HCT116 (cell line): Measurements from ENCODE around the gene SSH2. TPM values are rescaled to one million over a fixed set of nuclear protein-coding genes. Genes with fewer than 3 reads are reported as not detected.

Experiments used
- ATAC-seq: fragments of 200-7000 bp; cut with Tn5 transposase; 2 replicates; pipeline ENCODE4 v1.9.1; 2020; ENCODE audit warnings: mild to moderate bottlenecking, moderate library complexity
- BruUV-seq: library from RNA; stranded (reverse); fragments of 400-500 nt; replicated peaks from 2 replicates; lab custom pipeline; 2021; lab: Mats Ljungman, UMichigan
- CTCF ChIA-PET: fragments of 300-600 bp; sonication (Branson Sonifier 250); formaldehyde crosslinking; loops from one replicate; lab custom pipeline; 2021; ENCODE audit warnings: antibody characterized with exemption; lab: Charles Lee
- POLR2A ChIA-PET: fragments of 300-600, 350-600 bp; sonication (Branson Sonifier 250); formaldehyde crosslinking; loops from one replicate; lab custom pipeline; 2021; ENCODE audit warnings: antibody characterized with exemption; lab: Charles Lee
- RAD21 ChIA-PET, 2 experiments: fragments of 300-600 bp; sonication (Branson Sonifier 250); formaldehyde crosslinking; loops; one replicate each; lab custom pipeline; 2023; ENCODE audit warnings: low total read pairs in 2 of 2; ENCODE audit not compliant: uncharacterized antibody in 2 of 2, unreplicated experiment in 2 of 2, low non-redundant PET in 1 of 2; lab: Charles Lee
- DNase-seq: peaks from one replicate; pipeline ENCODE4 v3.0.0-alpha.2; 2010; ENCODE audit warnings: low read depth, low spot score
- H2AFZ ChIP-seq: fragments of 200-600 bp; shearing (Covaris generic), sonication (generic); 2 replicates; pipeline ENCODE4 v1.6.1; 2017; ENCODE audit warnings: low read depth, mixed run types, mixed read lengths, antibody characterized with exemption, low read length; ENCODE audit not compliant: poor library complexity, severe bottlenecking
- H3K27ac ChIP-seq: 2 replicates; pipeline ENCODE4 v1.5.1; 2012; ENCODE audit warnings: low read depth, low read length
- H3K27me3 ChIP-seq: fragments of 200-600 bp; sonication (generic); 2 replicates; pipeline ENCODE4 v1.6.1; 2016; ENCODE audit warnings: mixed run types, low read length, mixed read lengths; ENCODE audit not compliant: insufficient read depth
- H3K36me3 ChIP-seq, 2 experiments: fragments of 200-500 bp in 1 of 2; fragments of 200-600 bp in 1 of 2; sonication (Bioruptor generic) in 1 of 2; sonication (generic) in 1 of 2; 2 replicates each; pipeline versions ENCODE4 v1.5.1 to v1.6.1; 2014 to 2016; ENCODE audit warnings: low read length in 2 of 2, inconsistent platforms in 1 of 2, mixed read lengths in 1 of 2, mixed run types in 1 of 2; ENCODE audit not compliant: insufficient read depth in 2 of 2, control insufficient read depth in 1 of 2
- H3K4me1 ChIP-seq, 2 experiments: fragments of 200-600 bp in 1 of 2; sonication (generic) in 1 of 2; 2 replicates each; pipeline versions ENCODE4 v1.5.1 to v1.6.1; 2012 to 2017; ENCODE audit warnings: low read length in 2 of 2, inconsistent platforms in 1 of 2, mild to moderate bottlenecking in 1 of 2, mixed read lengths in 1 of 2, mixed run types in 1 of 2, moderate library complexity in 1 of 2; ENCODE audit not compliant: insufficient read depth in 2 of 2, control insufficient read depth in 1 of 2
- H3K4me2 ChIP-seq: fragments of 200-600 bp; sonication (generic); 2 replicates; pipeline ENCODE4 v1.6.1; 2017; ENCODE audit warnings: mixed run types, low read length, mixed read lengths
- H3K4me3 ChIP-seq, 2 experiments: fragments of 200-600 bp in 1 of 2; sonication (generic) in 1 of 2; replicated peaks in 1 of 2; 2 replicates each; pipeline ENCODE4 v1.5.1; 2011 to 2016; ENCODE audit warnings: low read length in 2 of 2, control low read depth in 1 of 2, low read depth in 1 of 2, mild to moderate bottlenecking in 1 of 2, mixed read lengths in 1 of 2, mixed run types in 1 of 2
- H3K79me2 ChIP-seq: fragments of 200-600 bp; sonication (generic); 2 replicates; pipeline ENCODE4 v1.6.1; 2017; ENCODE audit warnings: mild to moderate bottlenecking, mixed run types, low read length, moderate library complexity, mixed read lengths; ENCODE audit not compliant: insufficient read depth
- H3K9ac ChIP-seq: fragments of 200-600 bp; sonication (generic); 2 replicates; pipeline ENCODE4 v1.6.1; 2016; ENCODE audit warnings: low read length, mixed read lengths
- H3K9me2 ChIP-seq: fragments of 200-600 bp; sonication (generic), shearing (Covaris generic); 2 replicates; pipeline ENCODE4 v1.6.1; 2017; ENCODE audit warnings: mixed run types, mild to moderate bottlenecking, moderate library complexity; ENCODE audit not compliant: insufficient read depth
- H3K9me3 ChIP-seq, 2 experiments: fragments of 200-500 bp in 1 of 2; fragments of 200-600 bp in 1 of 2; sonication (Bioruptor generic) in 1 of 2; sonication (generic) in 1 of 2; 2 replicates each; pipeline ENCODE4 v1.6.1; 2014 to 2017; ENCODE audit warnings: low read length in 2 of 2, mixed read lengths in 2 of 2, inconsistent platforms in 1 of 2, low read depth in 1 of 2, mild to moderate bottlenecking in 1 of 2, mixed run types in 1 of 2, moderate library complexity in 1 of 2; ENCODE audit not compliant: control insufficient read depth in 1 of 2, insufficient read depth in 1 of 2
- H4K20me1 ChIP-seq: fragments of 200-600 bp; sonication (generic), shearing (Covaris generic); 2 replicates; pipeline ENCODE4 v1.6.1; 2017; ENCODE audit warnings: mixed run types, mild to moderate bottlenecking, moderate library complexity; ENCODE audit not compliant: insufficient read depth
- CBX3 ChIP-seq: IDR thresholded peaks from 2 replicates; pipeline ENCODE4 v1.6.1; 2012; ENCODE audit warnings: low read depth
- EGR1 ChIP-seq: IDR thresholded peaks from 2 replicates; pipeline ENCODE4 v1.6.1; 2012; ENCODE audit warnings: low read depth
- EZH2phosphoT487 ChIP-seq: fragments of 200-600 bp; IDR thresholded peaks from 2 replicates; pipeline ENCODE4 v1.6.1; 2018; ENCODE audit warnings: antibody characterized with exemption, borderline replicate concordance
- JUND ChIP-seq: IDR thresholded peaks from 2 replicates; pipeline ENCODE4 v1.6.1; 2012
- RAD21 ChIP-seq: IDR thresholded peaks from 2 replicates; pipeline ENCODE4 v1.6.1; 2012; ENCODE audit warnings: low read depth, mild to moderate bottlenecking
- REST ChIP-seq: IDR thresholded peaks from 2 replicates; pipeline ENCODE4 v1.6.1; 2012; ENCODE audit warnings: low read depth
- SIN3A ChIP-seq: IDR thresholded peaks from 2 replicates; pipeline ENCODE4 v1.6.1; 2012; ENCODE audit warnings: low read depth
- SRF ChIP-seq: IDR thresholded peaks from 2 replicates; pipeline ENCODE4 v1.6.1; 2012; ENCODE audit warnings: low read depth
- TCF7L2 ChIP-seq: IDR thresholded peaks from 2 replicates; pipeline ENCODE4 v1.7.0; 2011; ENCODE audit warnings: borderline replicate concordance, inconsistent platforms; ENCODE audit not compliant: insufficient read depth, insufficient read length; ENCODE audit errors: extremely low read depth
- ZNF274 ChIP-seq: fragments of 200-500 bp; sonication (Bioruptor generic); IDR thresholded peaks from 2 replicates; pipeline ENCODE4 v1.6.1; 2014; ENCODE audit warnings: mild to moderate bottlenecking, low read depth, low read length, inconsistent platforms
- intact Hi-C: fragments of 100-400 bp; cut with micrococcal nuclease; formaldehyde crosslinking; loops from 2 replicates; pipeline ENCODE4 v1.10.0; 2022
- total RNA-seq: library from RNA; stranded (reverse); gene quantifications from one replicate; pipeline ENCODE4 v1.2.1, GENCODE V29; 2021; ENCODE audit not compliant: unreplicated experiment
- TF ChIP-seq, protein P1 (sequence below): IDR thresholded peaks from 2 replicates; pipeline ENCODE4 v1.6.1; 2012
- TF ChIP-seq, protein P2 (sequence below): IDR thresholded peaks from 2 replicates; pipeline ENCODE4 v1.6.1; 2012
- TF ChIP-seq, protein P3 (sequence below), 3 experiments: fragments of 200-600 bp in 1 of 3; sonication (generic) in 1 of 3; IDR thresholded peaks in 2 of 3; conservative IDR thresholded peaks in 1 of 3; 2 replicates each; pipeline ENCODE4 v1.5.1; 2012 to 2017; ENCODE audit warnings: low read depth in 2 of 3, low read length in 2 of 3, antibody characterized with exemption in 1 of 3, borderline replicate concordance in 1 of 3, control low read depth in 1 of 3, mild to moderate bottlenecking in 1 of 3, mixed read lengths in 1 of 3, mixed run types in 1 of 3, moderate library complexity in 1 of 3; ENCODE audit not compliant: insufficient read depth in 1 of 3

The SSH2 gene
- total RNA-seq, 1 experiment from 2014 or later = 17.0 TPM

- POLR2A ChIA-PET = no interaction called here
- Histone ChIP-seq H3K27me3 (no peaks in the 10 kb centered on the region), H3K4me1 (peaks cover 0 to 13% of the 10 kb centered on the region in 2 experiments; a peak in 2 of 4 replicates), H3K9me2 (no peaks in the 10 kb centered on the region), H3K27ac (no peak overlapping the region), H3K36me3 (no peaks in the 10 kb centered on the region), H3K9ac (no peak overlapping the region), H3K79me2 (no peaks in the 10 kb centered on the region), H3K9me3 (no peaks in the 10 kb centered on the region), H2AFZ (no peak overlapping the region), H4K20me1 (no peaks in the 10 kb centered on the region), H3K4me2 (no peak overlapping the region), H3K4me3 (no peak overlapping the region)
- RAD21 ChIA-PET = no interaction called here
- DNase-seq = no peak
- intact Hi-C loops = loop anchor here (10.0 kb wide), 1 partner anchor 58 kb away; no protein-coding TSS in a partner anchor
- no TSS peak for BruUV-seq
- no peak for ATAC-seq
- CTCF ChIA-PET = no interaction called here
- no peak for TF ChIP-seq ZNF274
- no peak for TF ChIP-seq EZH2phosphoT487
- TF ChIP-seq SRF = no peak
- no peak for TF ChIP-seq RAD21
Measured at GRCh38 chr17:29686993-29687590, 242.9 kb downstream of the SSH2 start.

DNA sequence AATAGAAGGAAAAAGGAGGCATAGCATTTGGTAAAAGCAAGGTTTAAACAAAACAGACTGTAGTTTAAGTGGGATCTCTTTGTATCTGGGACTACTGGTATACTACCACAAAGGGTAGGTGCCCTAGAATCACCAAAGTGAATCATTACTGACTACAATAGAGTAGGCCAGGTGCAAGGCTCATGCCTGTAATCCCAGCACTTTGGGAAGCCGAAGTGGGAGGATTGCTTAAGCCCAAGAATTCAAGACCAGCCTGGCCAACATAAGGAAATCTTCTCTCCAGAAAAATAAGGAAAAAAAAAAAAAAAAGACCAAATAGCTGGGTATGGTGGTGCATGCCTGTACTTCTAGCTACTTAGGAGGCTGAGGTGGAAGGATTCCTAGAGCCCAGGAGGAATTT, 246.5 kb downstream of the SSH2 start:
- Histone ChIP-seq H3K4me2 (no peak overlapping the region), H3K9me2 (no peaks in the 10 kb centered on the region), H3K9ac (no peak overlapping the region), H3K27ac (no peak overlapping the region), H3K36me3 (no peaks in the 10 kb centered on the region), H3K27me3 (no peaks in the 10 kb centered on the region), H3K4me1 (peaks cover 11 to 29% of the 10 kb centered on the region in 2 experiments; a peak in 3 of 4 replicates), H3K79me2 (no peaks in the 10 kb centered on the region), H3K9me3 (no peaks in the 10 kb centered on the region), H2AFZ (no peak overlapping the region), H3K4me3 (no peak overlapping the region), H4K20me1 (no peaks in the 10 kb centered on the region)
- CTCF ChIA-PET = no interaction called here
- POLR2A ChIA-PET = no interaction called here
- intact Hi-C loops = loop anchor here (10.0 kb wide), 1 partner anchor 61 kb away; no protein-coding TSS in a partner anchor
- DNase-seq (no peak), ATAC-seq (no peak)
- no TSS peak for BruUV-seq
- RAD21 ChIA-PET = no interaction called here
- TF ChIP-seq SIN3A (no peak), CBX3 (no peak), EGR1 (no peak), TCF7L2 (no peak), JUND (no peak), REST (no peak), EZH2phosphoT487 (no peak)
- TF ChIP-seq, protein P1, sequence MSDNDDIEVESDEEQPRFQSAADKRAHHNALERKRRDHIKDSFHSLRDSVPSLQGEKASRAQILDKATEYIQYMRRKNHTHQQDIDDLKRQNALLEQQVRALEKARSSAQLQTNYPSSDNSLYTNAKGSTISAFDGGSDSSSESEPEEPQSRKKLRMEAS = no peak
- TF ChIP-seq, protein P2, sequence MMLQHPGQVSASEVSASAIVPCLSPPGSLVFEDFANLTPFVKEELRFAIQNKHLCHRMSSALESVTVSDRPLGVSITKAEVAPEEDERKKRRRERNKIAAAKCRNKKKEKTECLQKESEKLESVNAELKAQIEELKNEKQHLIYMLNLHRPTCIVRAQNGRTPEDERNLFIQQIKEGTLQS = no peak
- TF ChIP-seq, protein P3, sequence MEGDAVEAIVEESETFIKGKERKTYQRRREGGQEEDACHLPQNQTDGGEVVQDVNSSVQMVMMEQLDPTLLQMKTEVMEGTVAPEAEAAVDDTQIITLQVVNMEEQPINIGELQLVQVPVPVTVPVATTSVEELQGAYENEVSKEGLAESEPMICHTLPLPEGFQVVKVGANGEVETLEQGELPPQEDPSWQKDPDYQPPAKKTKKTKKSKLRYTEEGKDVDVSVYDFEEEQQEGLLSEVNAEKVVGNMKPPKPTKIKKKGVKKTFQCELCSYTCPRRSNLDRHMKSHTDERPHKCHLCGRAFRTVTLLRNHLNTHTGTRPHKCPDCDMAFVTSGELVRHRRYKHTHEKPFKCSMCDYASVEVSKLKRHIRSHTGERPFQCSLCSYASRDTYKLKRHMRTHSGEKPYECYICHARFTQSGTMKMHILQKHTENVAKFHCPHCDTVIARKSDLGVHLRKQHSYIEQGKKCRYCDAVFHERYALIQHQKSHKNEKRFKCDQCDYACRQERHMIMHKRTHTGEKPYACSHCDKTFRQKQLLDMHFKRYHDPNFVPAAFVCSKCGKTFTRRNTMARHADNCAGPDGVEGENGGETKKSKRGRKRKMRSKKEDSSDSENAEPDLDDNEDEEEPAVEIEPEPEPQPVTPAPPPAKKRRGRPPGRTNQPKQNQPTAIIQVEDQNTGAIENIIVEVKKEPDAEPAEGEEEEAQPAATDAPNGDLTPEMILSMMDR (IDR thresholded peaks at IDR 0.05 in 2 of 3, conservative IDR thresholded peaks at IDR 0.05 in 1 of 3; ENCODE audit: borderline replicate concordance in 1 of 3, insufficient read depth in 1 of 3, low read depth in 2 of 3, low read length in 2 of 3) = no peak
